ENCODE measurements around the gene OR2L8.

The OR2L8 gene

GRCh38 chr1:247998811-247999210 is 50.2 kb downstream of the OR2L8 start:
- DNase-seq = no peak

All from NCI-H1694 treated with DMSO at 0.1 percent for 48 hours (cell line).